Suppressor macrophage treated with lipopolysaccharide for 4 hours (primary cell): Measurements from ENCODE around the gene ZNF883.
"Not testable (repeated sequence)": the region's sequence is repeated elsewhere in the genome, so short reads cannot be mapped to it uniquely, and the experiment has no call there.

Experiments used
- DNase-seq: peaks from one replicate; pipeline ENCODE4 v3.0.0-alpha.2; 2020

Gene ZNF883

GRCh38 chr9:113011911-113012381, at the start of gene ZNF883:
TSS of gene ZNF883 (minus strand) at chr9:113012192.
- peak; percentile 6 for DNase-seq

GRCh38 chr9:113061072-113061850, 49.3 kb upstream of the ZNF883 start:
- not testable (repeated sequence) for DNase-seq

- DNase-seq: not testable (repeated sequence)
These were observed 47.7 kb upstream of the ZNF883 start for GRCh38 chr9:113059581-113060284.

GRCh38 chr9:113057193-113057592, 45.2 kb upstream of the ZNF883 start:
- no peak for DNase-seq

- DNase-seq: peak; percentile 94
These were observed 44.5 kb upstream of the ZNF883 start, which contains the start of gene ZFP37 for GRCh38 chr9:113056191-113057106. TSS of gene ZFP37 (minus strand) at chr9:113056724. CDS start at chr9:113056688, 36 bp downstream.

GRCh38 chr9:113042884-113043657, 31.1 kb upstream of the ZNF883 start:
- no peak for DNase-seq

- DNase-seq: no peak
These were observed 14.2 kb upstream of the ZNF883 start for GRCh38 chr9:113026200-113026599.

GRCh38 chr9:113018247-113018646, 6.3 kb upstream of the ZNF883 start:
- DNase-seq: no peak

- DNase-seq: no peak
These were observed 500 bp upstream of the ZNF883 start for GRCh38 chr9:113012492-113012891.

GRCh38 chr9:113005777-113006176, 6.2 kb downstream of the ZNF883 start:
- DNase-seq: no peak

- DNase-seq: no peak
These were observed 14.6 kb downstream of the ZNF883 start for GRCh38 chr9:112997236-112997941.

GRCh38 chr9:112971415-112971814, 40.6 kb downstream of the ZNF883 start:
- DNase-seq: peak; percentile 1

- no peak for DNase-seq
These were observed 41.1 kb downstream of the ZNF883 start for GRCh38 chr9:112970939-112971338.

- DNase-seq: no peak
These were observed 42.3 kb downstream of the ZNF883 start for GRCh38 chr9:112969730-112970129.

GRCh38 chr9:112955550-112955949, 56.4 kb downstream of the ZNF883 start:
- DNase-seq: no peak

GRCh38 chr9:112945620-112946208, 66.3 kb downstream of the ZNF883 start:
- no peak for DNase-seq

- no peak for DNase-seq
These were observed 72.6 kb downstream of the ZNF883 start for GRCh38 chr9:112939418-112939817.

GRCh38 chr9:112933696-112934095, 78.3 kb downstream of the ZNF883 start:
- no peak for DNase-seq

- DNase-seq: peak; percentile 38
These were observed 86.8 kb downstream of the ZNF883 start for GRCh38 chr9:112925058-112925641.

- peak; percentile 69 for DNase-seq
These were observed 90.4 kb downstream of the ZNF883 start for GRCh38 chr9:112921549-112921948.

GRCh38 chr9:112917987-112918362, 94.0 kb downstream of the ZNF883 start:
- no peak for DNase-seq
